GM12874 (cell line): ENCODE results near the gene GDPD2.

Experiments used
- TF ChIP-seq, protein P1 (sequence below): IDR thresholded peaks from 2 replicates; pipeline ENCODE4 v1.5.1; 2011; ENCODE audit warnings: low read depth, mild to moderate bottlenecking, control low read depth, low read length, moderate library complexity; ENCODE audit not compliant: insufficient read depth

The GDPD2 gene

DNA sequence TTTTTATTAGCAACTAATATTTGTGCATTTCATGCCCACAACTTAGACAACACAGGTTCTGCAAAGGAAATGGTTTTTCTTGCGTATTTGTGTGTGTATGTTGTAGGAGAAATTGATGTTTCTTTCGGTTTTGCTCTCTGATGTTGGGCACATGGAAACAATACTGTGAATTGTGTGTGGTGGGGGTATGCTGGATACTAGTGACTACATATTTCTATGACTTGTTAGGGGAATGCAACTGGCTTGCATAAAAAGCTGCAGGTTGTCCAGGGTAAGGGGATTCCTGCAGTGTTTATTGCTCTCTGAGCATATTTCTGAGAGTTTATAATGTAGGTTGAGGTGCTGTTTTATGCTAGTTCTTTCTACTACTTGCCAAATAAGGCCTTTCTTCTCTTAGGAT is 33.1 kb downstream of the GDPD2 start:
- TF ChIP-seq, protein P1, sequence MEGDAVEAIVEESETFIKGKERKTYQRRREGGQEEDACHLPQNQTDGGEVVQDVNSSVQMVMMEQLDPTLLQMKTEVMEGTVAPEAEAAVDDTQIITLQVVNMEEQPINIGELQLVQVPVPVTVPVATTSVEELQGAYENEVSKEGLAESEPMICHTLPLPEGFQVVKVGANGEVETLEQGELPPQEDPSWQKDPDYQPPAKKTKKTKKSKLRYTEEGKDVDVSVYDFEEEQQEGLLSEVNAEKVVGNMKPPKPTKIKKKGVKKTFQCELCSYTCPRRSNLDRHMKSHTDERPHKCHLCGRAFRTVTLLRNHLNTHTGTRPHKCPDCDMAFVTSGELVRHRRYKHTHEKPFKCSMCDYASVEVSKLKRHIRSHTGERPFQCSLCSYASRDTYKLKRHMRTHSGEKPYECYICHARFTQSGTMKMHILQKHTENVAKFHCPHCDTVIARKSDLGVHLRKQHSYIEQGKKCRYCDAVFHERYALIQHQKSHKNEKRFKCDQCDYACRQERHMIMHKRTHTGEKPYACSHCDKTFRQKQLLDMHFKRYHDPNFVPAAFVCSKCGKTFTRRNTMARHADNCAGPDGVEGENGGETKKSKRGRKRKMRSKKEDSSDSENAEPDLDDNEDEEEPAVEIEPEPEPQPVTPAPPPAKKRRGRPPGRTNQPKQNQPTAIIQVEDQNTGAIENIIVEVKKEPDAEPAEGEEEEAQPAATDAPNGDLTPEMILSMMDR: no peak

DNA sequence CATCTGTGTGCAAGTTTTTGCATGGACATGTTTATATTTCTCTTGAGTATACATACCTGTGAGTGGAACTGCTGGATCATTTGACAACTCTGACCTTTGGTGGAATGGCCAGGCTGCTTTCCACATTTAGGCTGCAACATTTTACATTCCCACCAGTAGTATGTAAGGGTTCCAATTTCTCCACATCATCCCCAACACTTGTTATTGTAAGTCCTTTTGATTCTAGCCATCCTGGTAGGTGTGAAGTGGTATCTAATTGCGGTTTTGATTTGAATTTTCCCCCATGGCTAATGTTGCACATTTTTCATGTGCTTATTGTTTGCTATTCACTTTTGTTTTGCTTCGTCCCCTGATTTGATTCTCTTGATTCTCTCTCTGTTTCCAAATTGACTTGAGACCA is 37.9 kb downstream of the GDPD2 start:
- TF ChIP-seq, protein P1: no peak

DNA sequence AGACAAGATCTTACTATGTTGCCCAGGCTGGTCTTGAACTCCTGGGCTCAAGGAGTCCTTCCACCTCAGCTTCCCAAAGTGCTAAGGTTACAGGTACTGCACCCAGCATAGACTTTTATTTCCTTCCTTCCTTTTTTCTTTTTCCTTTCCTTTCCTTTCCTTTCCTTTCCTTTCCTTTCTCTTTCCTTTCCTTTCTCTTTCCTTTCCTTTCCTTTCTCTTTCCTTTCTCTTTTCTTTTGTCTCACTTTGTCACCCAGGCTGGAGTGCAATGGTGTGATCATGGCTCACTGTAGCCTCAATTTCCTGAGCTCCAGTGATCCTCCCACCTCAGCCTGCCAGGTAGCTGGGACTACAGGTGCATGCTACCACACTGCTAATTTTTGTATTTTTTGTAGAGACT is 40.9 kb downstream of the GDPD2 start:
- TF ChIP-seq, protein P1: no peak

DNA sequence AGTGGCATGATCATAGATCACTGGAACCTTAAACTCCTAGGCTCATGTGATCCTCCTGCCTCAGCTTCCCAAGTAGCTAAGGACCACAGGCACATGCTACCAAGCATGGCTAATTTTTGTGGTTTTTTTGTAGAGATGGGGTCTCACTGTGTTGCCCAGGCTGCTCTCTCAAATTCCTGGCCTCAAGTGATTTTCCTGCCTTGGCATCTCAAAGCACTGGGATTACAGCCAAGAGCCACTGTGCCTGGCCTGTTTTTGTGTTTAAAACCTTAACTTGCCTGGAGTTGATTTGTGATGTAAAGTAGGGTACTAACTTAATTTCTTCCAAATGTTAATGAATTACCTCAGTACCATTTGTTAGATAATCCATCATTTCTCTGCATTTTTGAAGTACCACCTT is 43.9 kb downstream of the GDPD2 start:
- TF ChIP-seq, protein P1: no peak

DNA sequence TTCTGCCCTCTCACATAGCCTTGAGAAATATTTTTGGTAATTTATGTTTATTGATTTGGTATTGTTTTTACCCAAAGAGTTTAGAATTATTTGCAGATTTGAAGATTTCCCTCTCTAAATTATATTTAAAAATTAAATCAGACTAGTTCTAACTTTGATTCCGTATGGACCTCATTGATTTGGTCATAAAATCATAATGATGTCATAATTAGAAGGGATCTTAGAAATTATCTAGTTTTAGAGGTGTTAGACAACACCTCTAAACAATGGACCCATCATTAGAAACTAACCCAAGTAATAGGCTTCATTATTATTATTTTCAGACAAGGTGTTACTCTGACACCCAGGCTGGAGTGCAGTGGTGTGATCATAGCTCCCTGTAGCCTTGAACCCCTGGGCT is 45.6 kb downstream of the GDPD2 start:
- TF ChIP-seq, protein P1: no peak

DNA sequence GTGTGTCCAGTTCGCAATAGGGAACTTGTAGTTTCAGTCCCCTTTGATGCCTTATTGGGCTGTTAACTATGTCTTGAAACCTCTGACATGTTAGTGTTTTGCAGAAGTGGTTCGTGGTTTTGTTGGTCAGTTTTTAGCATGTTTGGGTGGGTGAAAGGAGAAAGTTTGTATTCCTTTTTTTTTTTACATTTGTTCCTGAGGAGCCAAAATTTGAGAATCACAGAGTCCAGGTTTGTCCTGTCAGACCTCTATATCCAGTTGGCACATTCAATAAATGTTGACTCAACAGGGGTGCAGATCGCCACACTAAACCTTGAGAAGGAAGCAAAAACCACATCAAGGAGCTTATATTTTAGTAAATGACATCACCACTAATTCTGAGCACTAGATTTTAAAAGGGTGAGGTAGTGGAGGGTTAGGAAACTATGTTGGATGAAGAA is 47.8 kb downstream of the GDPD2 start:
- TF ChIP-seq, protein P1: no peak

DNA sequence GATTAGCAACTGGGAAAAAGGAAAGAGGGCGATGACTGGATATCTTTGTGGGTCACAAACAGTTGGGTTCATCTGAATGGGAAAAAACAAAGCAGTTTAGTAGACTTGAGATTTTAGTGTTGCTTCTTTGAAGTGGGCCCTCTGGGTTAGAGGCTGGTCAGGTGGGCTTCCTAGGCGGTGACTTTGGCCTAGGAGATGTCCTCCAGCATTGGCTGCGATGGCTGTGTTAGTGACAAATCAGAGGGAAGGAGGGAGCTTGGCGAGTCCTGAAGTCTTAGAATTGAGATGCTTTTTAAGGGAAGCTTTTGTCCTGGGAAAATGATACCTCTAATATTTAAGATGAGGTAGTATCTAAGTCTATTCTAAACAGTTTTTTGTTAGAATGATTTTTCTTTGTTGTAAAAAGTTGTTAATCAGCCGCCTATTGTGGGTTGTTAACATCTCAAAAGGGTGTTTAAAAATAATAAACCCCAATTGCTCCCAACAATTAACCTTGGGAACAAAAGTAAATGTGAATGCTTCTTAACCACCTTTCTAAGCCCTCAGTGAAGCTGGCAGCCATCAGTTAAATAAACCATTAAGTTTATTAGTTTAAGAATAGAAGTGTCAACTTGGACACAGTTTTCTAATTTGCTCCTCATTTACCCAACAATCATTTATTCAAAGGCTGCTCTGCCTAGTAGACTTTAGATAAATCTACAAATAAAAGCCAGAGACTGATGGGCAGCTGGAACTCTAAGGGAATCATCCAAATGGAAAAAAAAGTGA is 53.2 kb downstream of the GDPD2 start:
- TF ChIP-seq, protein P1: no peak
